ENCODE measurements around the gene PCA3.

Gene PCA3

GRCh38 chr9:76725011-76725546, 39.2 kb upstream of the PCA3 start:
- in situ Hi-C loops (cut with MboI; ENCODE audit: low pct_unique_long_range_greater_than_20kb, low sequenced_read_pairs, unreplicated experiment): no loop called here

DNA sequence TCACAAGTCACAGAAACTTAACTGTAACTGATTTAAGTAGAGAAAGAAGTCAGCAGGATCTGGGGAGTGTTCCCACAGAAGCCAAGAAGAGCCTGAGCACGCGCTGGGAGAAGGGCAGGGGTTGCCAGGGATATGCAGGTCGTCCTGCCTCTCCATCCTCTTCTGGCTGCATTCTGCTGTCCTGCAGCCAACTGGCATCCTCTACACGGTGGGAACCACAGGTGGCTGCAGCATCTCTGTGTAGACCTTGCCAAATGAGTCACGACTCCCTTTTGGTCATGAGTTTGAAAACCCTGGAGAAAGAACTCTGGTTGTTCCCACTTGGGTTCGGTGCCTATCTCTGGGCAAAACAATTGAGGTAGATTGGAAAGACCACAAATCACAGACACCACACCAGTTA, 38.4 kb upstream of the PCA3 start:
- no peak for DNase-seq (ENCODE audit: low spot score)
- in situ Hi-C loops (cut with MboI; ENCODE audit: low pct_unique_long_range_greater_than_20kb, low sequenced_read_pairs, unreplicated experiment): no loop called here
- TF ChIP-seq, protein P1, sequence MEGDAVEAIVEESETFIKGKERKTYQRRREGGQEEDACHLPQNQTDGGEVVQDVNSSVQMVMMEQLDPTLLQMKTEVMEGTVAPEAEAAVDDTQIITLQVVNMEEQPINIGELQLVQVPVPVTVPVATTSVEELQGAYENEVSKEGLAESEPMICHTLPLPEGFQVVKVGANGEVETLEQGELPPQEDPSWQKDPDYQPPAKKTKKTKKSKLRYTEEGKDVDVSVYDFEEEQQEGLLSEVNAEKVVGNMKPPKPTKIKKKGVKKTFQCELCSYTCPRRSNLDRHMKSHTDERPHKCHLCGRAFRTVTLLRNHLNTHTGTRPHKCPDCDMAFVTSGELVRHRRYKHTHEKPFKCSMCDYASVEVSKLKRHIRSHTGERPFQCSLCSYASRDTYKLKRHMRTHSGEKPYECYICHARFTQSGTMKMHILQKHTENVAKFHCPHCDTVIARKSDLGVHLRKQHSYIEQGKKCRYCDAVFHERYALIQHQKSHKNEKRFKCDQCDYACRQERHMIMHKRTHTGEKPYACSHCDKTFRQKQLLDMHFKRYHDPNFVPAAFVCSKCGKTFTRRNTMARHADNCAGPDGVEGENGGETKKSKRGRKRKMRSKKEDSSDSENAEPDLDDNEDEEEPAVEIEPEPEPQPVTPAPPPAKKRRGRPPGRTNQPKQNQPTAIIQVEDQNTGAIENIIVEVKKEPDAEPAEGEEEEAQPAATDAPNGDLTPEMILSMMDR (IDR thresholded peaks at IDR 0.05; ENCODE audit: extremely low read depth, insufficient read depth, missing control alignments): no peak

More at GRCh38 chr9:76725011-76725546, 39.2 kb upstream of the PCA3 start:
- no peak for DNase-seq (ENCODE audit: low spot score)
- TF ChIP-seq, protein P1 (IDR thresholded peaks at IDR 0.05; ENCODE audit: extremely low read depth, insufficient read depth, missing control alignments): no peak

GRCh38 chr9:76729116-76729515, 35.1 kb upstream of the PCA3 start:
- in situ Hi-C loops (cut with MboI; ENCODE audit: low pct_unique_long_range_greater_than_20kb, low sequenced_read_pairs, unreplicated experiment): no loop called here
- TF ChIP-seq, protein P1 (IDR thresholded peaks at IDR 0.05; ENCODE audit: extremely low read depth, insufficient read depth, missing control alignments): no peak
- DNase-seq (ENCODE audit: low spot score): no peak

DNA sequence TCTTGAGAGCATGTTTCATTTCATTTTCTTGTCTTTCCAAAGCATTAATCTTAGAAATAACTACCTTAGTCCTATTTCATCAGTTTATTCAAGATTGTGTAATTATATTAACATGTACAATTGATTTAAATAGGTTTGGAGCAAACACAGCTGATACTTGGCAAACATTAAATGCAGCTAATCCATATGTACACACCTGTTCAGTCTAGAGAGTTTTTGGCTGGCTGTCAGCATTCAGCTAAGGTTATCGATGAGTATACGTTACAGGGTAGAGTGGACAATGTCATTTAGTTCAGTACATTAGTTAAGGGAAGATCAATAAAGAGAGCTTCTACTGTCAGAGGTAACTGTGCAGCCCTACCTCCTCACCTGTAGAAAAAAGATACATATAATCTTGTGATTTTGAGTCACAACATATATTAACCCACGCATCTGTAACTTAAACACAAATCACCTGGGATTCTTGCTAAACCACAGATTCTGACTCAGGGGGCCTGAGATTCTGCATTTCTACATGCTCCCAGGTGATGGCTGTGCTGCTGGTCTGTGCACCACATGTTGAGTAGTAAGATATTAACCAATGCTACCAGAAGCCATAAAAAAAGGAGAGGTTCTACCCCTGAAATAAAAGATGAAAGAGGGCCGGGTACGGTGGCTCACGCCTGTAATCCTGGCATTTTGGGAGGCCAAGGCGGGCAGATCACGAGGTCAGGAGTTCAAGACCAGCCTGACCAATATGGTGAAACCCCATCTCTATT, 34.1 kb upstream of the PCA3 start:
- no peak for DNase-seq (ENCODE audit: low spot score)
- in situ Hi-C loops (cut with MboI; ENCODE audit: low pct_unique_long_range_greater_than_20kb, low sequenced_read_pairs, unreplicated experiment): no loop called here
- TF ChIP-seq, protein P1 (IDR thresholded peaks at IDR 0.05; ENCODE audit: extremely low read depth, insufficient read depth, missing control alignments): no peak

DNA sequence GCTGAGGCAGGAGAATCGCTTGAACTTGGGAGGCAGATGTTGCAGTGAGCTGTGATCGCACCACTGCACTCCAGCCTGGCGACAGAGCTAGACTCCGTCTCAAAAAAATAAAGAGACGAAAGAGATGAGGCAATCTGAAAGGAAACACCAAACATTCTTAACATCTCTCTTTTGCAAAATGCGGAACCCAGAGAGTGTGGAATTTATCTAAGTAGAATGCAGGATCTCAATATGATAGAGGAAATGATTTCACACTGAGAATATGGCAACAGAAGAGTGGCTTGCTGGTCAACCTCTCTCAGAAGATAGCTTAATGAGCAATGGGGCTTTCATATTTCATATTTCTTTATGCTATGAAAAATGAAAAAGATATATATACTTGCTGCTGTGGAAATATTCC, 33.4 kb upstream of the PCA3 start:
- in situ Hi-C loops (cut with MboI; ENCODE audit: low pct_unique_long_range_greater_than_20kb, low sequenced_read_pairs, unreplicated experiment): no loop called here
- TF ChIP-seq, protein P1 (IDR thresholded peaks at IDR 0.05; ENCODE audit: extremely low read depth, insufficient read depth, missing control alignments): no peak
- DNase-seq (ENCODE audit: low spot score): no peak

- TF ChIP-seq, protein P1 (IDR thresholded peaks at IDR 0.05; ENCODE audit: extremely low read depth, insufficient read depth, missing control alignments): no peak
- in situ Hi-C loops (cut with MboI; ENCODE audit: low pct_unique_long_range_greater_than_20kb, low sequenced_read_pairs, unreplicated experiment): no loop called here
- no peak for DNase-seq (ENCODE audit: low spot score)
These were observed 31.8 kb upstream of the PCA3 start for GRCh38 chr9:76732341-76732958.
